Measurements from ENCODE around the gene PARP11. TPM values are rescaled to one million over a fixed set of nuclear protein-coding genes. Genes with fewer than 3 reads are reported as not detected.

The PARP11 gene
- total and polyA plus RNA-seq, 4 donors, result 2.2 to 7.1 (median 4.0) TPM

GRCh38 chr12:3833670-3834310, 39.4 kb downstream of the PARP11 start (continued):
- TF ChIP-seq JUND (IDR thresholded peaks at IDR 0.05) (no peak), REST (IDR thresholded peaks at IDR 0.05) (no peak), MAX (IDR thresholded peaks at IDR 0.05) (no peak), TAF1 (conservative IDR thresholded peaks at IDR 0.05) (no peak), GABPA (IDR thresholded peaks at IDR 0.05 in 1 of 2, conservative IDR thresholded peaks at IDR 0.05 in 1 of 2) (no peak), FOXA2 (IDR thresholded peaks at IDR 0.05) (no peak)

GRCh38 chr12:3832738-3833137, 40.5 kb downstream of the PARP11 start:
- Histone ChIP-seq H3K4me3 (ENCODE audit: low read depth in 1 of 3, low read length in 3 of 3) (no peak overlapping the region), H3K4me1 (ENCODE audit: control insufficient read depth in 4 of 4, insufficient read depth in 4 of 4, low read length in 3 of 4) (no peaks in the 10 kb centered on the region), H3K27ac (ENCODE audit: low read depth in 1 of 2, low read length in 2 of 2) (no peak overlapping the region), H3K9me3 (ENCODE audit: control insufficient read depth in 4 of 4, low read length in 3 of 4) (no peaks in the 10 kb centered on the region), H3K36me3 (ENCODE audit: control insufficient read depth in 4 of 4, insufficient read depth in 3 of 4, low read depth in 1 of 4, low read length in 3 of 4) (peaks cover 0 to 3% (median under 1%) of the 10 kb centered on the region in 4 donors), H3K27me3 (ENCODE audit: control insufficient read depth in 4 of 4, insufficient read depth in 4 of 4, low read length in 3 of 4) (no peaks in the 10 kb centered on the region), H3K9ac (ENCODE audit: low read depth in 1 of 2, low read length in 2 of 2) (no peak overlapping the region)
- no peak for DNase-seq (ENCODE audit: low spot score)
- WGBS, result 75% methylated on average over 3 of the region's 3 CpGs
- TF ChIP-seq RXRA (IDR thresholded peaks at IDR 0.05) (no peak), TAF1 (conservative IDR thresholded peaks at IDR 0.05) (no peak), GABPA (IDR thresholded peaks at IDR 0.05 in 1 of 2, conservative IDR thresholded peaks at IDR 0.05 in 1 of 2) (no peak), REST (IDR thresholded peaks at IDR 0.05) (no peak), FOXA2 (IDR thresholded peaks at IDR 0.05) (no peak), ZBTB33 (IDR thresholded peaks at IDR 0.05) (no peak), HNF4G (IDR thresholded peaks at IDR 0.05) (no peak), JUND (IDR thresholded peaks at IDR 0.05) (no peak), ATF3 (IDR thresholded peaks at IDR 0.05) (no peak), MAX (IDR thresholded peaks at IDR 0.05) (no peak), EGR1 (IDR thresholded peaks at IDR 0.05; ENCODE audit: low read depth in 2 of 2) (no peak), NR2F2 (IDR thresholded peaks at IDR 0.05) (no peak), RAD21 (IDR thresholded peaks at IDR 0.05) (no peak), YY1 (IDR thresholded peaks at IDR 0.05) (no peak), CTCF (IDR thresholded peaks at IDR 0.05; ENCODE audit: low read depth, low read length, missing input control) (no peak), HNF4A (conservative IDR thresholded peaks at IDR 0.05) (no peak), SP1 (IDR thresholded peaks at IDR 0.05) (no peak), FOXA1 (IDR thresholded peaks at IDR 0.05) (no peak)

Data from liver (tissue), 9 donors.